GM18505 (cell line): ENCODE data around the gene SELL.

ENCODE experiments used
- ATAC-seq: cut with Tn5 transposase; IDR thresholded peaks from one replicate; pipeline ENCODE4 v1.9.1; 2021; ENCODE audit not compliant: unreplicated experiment
- POLR2A ChIP-seq: IDR thresholded peaks from 4 replicates; pipeline ENCODE4 v1.6.1; 2011; ENCODE audit warnings: borderline replicate concordance; ENCODE audit not compliant: insufficient read depth, insufficient read length; ENCODE audit errors: extremely low read depth

The SELL gene

DNA sequence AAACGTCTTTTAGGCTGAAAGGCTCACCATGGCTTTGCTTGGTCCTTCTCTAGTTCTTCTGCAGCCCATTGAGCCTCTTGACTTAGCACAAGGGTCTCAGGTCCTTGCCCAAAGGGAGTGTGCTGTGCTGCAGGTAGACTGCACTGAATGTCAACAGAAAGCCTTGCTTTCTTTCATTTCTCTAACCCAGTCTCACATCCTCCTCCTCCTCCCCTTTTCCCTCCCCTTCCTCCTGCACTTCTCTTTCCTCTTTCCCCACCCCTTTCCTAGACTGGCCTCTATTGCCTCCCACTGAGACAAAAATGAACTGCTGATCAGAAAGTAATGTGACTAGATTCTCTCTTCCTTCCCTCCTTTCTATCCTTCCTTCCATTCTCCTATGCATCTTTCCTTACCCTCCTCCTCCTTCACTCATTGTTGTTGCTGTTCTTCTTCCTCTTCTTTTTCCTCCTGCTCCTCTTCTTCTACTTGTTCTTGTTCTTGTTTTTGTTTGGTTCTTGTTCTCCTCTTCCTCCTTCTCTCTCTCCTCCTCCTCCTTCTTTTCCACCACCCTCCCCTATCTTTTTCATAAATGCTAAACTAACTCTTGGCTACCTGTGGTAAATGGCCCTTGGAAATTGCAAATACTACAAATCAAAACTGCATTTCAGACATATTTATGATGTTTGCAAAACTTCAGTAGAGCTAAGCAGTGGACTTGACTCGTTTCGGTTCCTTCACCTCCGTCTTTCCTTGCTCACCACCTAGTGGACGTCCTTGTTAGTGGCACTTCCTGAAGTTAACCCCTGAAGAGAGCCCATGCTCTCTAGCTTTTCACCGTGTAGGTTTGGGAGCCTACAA is at the start of gene SELL:
Gene SELL (minus strand): TSS at position 152 of the 840 bp plus-strand sequence. CDS start 122 bp downstream, at position 30.
- peak; percentile 77 for ATAC-seq
- peak; percentile 77 for TF ChIP-seq POLR2A

DNA sequence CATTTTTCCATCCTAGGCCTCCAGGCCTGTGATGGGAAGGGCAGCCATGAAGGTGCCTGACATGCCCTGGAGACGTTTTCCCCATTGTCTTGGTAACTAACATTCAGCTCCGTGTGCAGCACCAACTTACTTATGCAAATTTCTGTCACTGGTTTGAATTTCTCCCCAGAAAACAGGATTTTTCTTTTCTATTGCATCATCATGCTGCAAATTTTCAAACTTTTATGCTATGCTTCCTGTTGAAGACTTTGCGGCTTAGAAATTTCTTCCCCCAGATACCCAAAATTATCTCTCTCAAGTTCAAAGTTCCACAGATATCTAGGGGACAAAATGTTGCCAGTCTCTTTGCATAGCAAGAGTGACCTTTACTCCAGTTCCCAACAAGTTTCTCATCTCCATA is 47.6 kb upstream of the SELL start:
- ATAC-seq = no peak
- no peak for TF ChIP-seq POLR2A

- ATAC-seq = no peak
- no peak for TF ChIP-seq POLR2A
Measured at GRCh38 chr1:169753549-169753948, 42.1 kb upstream of the SELL start.

DNA sequence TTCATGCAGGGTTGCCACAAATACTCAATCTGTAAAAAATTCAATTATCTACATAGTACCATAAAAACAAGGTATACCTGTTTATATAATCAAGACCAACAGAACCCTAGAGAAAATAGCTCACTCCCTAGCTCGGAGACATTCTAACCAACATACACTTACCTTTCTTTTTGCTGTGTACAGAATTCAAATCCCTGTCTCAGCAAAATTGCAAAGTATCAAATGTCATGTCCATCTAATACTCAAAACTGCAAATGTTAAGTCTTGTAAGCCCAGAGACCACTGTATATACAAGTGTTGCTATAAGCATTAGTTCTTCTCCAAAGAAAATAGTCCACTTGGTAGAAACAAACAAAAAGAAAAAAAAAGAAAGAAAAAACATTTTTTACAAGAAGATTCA is 38.6 kb upstream of the SELL start:
- TF ChIP-seq POLR2A = no peak
- no peak for ATAC-seq

GRCh38 chr1:169746550-169746949 is 35.1 kb upstream of the SELL start:
- TF ChIP-seq POLR2A = no peak
- no peak for ATAC-seq

DNA sequence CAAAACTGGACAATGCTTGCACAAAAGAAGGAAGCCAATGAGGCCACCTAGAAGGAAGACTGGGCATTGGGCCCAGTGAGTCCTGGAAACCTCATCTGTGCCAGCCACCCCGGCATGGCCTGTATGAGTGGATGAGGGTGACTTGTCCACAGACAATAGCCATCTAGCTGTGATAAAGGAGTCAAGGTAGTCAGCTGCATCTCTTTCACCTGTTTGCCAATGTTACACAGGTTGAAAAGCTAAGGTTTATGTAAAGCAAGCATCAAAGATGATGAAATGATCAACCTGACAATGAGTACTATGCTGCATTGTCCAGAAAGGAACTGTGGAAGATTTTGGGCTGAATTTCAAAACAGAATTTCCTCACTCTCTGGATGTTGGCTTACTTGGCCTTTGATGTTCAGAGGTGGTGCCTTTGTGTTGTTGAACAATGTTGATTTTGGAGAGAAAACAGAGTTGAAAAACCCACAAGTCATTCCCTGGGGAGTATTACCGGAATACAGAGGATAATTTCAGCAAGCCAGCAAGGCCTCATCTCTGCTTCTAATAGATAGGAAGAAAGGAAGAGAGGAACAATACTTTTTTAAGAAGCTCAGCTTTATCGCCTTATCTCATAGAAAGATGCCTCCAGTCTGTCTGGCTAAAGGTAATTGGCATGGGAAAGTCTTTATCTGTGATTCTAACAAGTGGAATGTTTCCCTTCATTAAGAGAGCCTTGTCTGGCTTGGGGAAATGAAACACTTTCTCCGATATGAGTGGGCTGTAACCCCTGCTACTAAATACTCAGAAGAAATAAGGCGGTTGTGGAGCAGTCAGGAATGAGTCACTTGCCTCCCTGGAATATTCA is 33.8 kb upstream of the SELL start:
- no peak for ATAC-seq
- TF ChIP-seq POLR2A = no peak

- no peak for ATAC-seq
- no peak for TF ChIP-seq POLR2A
Measured at GRCh38 chr1:169741666-169742394, 30.4 kb upstream of the SELL start.

DNA sequence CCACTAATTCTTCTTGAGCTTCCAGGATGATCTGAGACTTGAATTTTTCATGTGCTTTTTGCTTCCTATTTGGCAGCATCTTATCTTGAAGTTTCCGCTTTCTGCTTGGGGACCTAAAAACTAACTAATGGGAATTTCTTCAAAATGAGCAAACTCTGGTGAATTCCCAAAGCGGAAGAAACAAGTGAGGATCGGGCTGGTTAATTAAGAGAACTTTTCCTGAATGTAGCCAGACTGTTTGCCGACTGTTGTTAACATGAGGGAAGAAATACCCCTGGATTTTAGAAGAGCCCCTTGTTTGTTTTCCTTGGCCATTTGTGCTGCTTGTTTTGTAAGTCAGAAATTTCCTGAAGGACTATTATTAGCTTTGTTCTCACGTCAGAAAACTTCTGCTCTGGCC is 28.6 kb upstream of the SELL start:
- ATAC-seq = no peak
- no peak for TF ChIP-seq POLR2A

GRCh38 chr1:169733924-169734323 is 22.5 kb upstream of the SELL start, which contains the start of gene SELE:
TSS of gene SELE (minus strand) at chr1:169734079. CDS start at chr1:169733612, 467 bp downstream.
- ATAC-seq = no peak
- no peak for TF ChIP-seq POLR2A

GRCh38 chr1:169731446-169731845 is 20.0 kb upstream of the SELL start:
- TF ChIP-seq POLR2A = no peak

DNA sequence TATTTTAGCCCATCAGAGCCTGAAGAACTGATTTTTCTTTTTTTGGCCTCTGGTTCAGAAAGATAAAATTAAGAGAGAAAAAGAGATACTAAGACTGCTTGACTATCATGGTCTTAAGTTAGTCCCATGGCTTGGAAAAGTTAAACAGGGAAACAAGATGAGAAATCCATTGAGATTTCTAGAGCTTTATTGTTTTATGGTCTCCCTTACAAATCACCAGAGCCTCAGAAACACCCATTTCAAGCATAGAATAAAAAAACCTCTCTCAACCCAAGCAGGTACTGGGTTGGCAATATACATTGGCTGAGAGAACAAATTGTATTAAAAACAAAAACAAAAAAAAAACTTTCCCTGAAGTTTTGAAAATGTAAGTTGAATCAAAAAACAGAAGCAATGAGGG is 18.6 kb upstream of the SELL start:
- ATAC-seq = no peak
- TF ChIP-seq POLR2A = no peak

More at GRCh38 chr1:169731446-169731845, 20.0 kb upstream of the SELL start:
- no peak for ATAC-seq

- ATAC-seq = no peak
- no peak for TF ChIP-seq POLR2A
Measured at GRCh38 chr1:169727307-169727706, 15.9 kb upstream of the SELL start.

GRCh38 chr1:169726851-169727250 is 15.4 kb upstream of the SELL start:
- ATAC-seq = no peak
- TF ChIP-seq POLR2A = no peak
